ENCODE results near the gene RSPH3. TPM values are rescaled to one million over a fixed set of nuclear protein-coding genes. Genes with fewer than 3 reads are reported as not detected.

The RSPH3 gene
- total and polyA plus RNA-seq, 2 of the 13 experiments (the other 11 are each of a cell fraction or from before 2014, with no cell fraction given), result 1.3 to 3.5 TPM

DNA sequence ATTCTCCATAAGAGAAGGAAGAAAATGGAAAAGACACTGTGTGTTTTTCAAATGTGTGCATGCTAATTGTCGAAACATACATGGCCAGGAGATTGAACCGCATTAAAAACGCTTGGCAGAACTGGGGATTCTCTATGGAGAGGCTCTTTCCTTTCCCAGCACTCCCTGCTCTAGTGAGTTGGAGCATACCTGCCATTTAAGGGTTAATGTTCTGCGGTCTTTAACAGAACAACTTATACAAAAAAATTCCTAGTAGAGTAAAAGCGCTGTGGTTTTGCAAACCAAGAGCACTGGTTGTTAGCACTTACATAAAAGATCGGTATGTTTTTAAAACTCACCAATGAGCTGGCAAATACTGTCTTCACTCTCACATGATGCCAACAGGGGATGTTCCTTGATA is 43.2 kb upstream of the RSPH3 start:
- FAIRE-seq (no peak), ATAC-seq (no peak), DNase-seq (ENCODE audit: low spot score) (no peak)
- no peaks in the 10 kb centered on the region for H4K20me1 ChIP-seq (ENCODE audit: insufficient read depth, low read length)
- H3K27ac ChIP-seq (ENCODE audit: extremely low read length, insufficient read depth, low read length), result no peak overlapping the region
- TF ChIP-seq, protein P1, sequence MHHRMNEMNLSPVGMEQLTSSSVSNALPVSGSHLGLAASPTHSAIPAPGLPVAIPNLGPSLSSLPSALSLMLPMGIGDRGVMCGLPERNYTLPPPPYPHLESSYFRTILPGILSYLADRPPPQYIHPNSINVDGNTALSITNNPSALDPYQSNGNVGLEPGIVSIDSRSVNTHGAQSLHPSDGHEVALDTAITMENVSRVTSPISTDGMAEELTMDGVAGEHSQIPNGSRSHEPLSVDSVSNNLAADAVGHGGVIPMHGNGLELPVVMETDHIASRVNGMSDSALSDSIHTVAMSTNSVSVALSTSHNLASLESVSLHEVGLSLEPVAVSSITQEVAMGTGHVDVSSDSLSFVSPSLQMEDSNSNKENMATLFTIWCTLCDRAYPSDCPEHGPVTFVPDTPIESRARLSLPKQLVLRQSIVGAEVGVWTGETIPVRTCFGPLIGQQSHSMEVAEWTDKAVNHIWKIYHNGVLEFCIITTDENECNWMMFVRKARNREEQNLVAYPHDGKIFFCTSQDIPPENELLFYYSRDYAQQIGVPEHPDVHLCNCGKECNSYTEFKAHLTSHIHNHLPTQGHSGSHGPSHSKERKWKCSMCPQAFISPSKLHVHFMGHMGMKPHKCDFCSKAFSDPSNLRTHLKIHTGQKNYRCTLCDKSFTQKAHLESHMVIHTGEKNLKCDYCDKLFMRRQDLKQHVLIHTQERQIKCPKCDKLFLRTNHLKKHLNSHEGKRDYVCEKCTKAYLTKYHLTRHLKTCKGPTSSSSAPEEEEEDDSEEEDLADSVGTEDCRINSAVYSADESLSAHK (CRISPR knock-in tag; IDR thresholded peaks at IDR 0.05; ENCODE audit: borderline replicate concordance), result no peak
- TF ChIP-seq MTA3 (CRISPR knock-in tag; IDR thresholded peaks at IDR 0.05) (no peak), ZFP36 (IDR thresholded peaks at IDR 0.05; ENCODE audit: borderline replicate concordance, low read depth, low read length, partially characterized antibody) (no peak), TGIF2 (CRISPR knock-in tag; IDR thresholded peaks at IDR 0.05) (no peak)
- TF ChIP-seq, protein P2, sequence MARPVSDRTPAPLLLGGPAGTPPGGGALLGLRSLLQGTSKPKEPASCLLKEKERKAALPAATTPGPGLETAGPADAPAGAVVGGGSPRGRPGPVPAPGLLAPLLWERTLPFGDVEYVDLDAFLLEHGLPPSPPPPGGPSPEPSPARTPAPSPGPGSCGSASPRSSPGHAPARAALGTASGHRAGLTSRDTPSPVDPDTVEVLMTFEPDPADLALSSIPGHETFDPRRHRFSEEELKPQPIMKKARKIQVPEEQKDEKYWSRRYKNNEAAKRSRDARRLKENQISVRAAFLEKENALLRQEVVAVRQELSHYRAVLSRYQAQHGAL (CRISPR knock-in tag; IDR thresholded peaks at IDR 0.05; ENCODE audit: not compliant biosample characterization), result no peak
- CTCF ChIA-PET (ENCODE audit: low intra/inter-chr PET ratio, low total read pairs), result interaction anchor here (1.1 to 2.6 kb wide), 3 partner anchors 61 to 108 kb away, joined by 3 to 17 read pairs (median 16); no protein-coding TSS in a partner anchor
- H3K4me1 ChIP-seq (ENCODE audit: insufficient read depth, low read length), result no peaks in the 10 kb centered on the region
- H3K4me3 ChIP-seq (replicated peaks in 1 of 3; ENCODE audit: insufficient read depth in 1 of 3, low read depth in 2 of 3, low read length in 3 of 3), result no peak overlapping the region
- peaks cover 10 to 74% of the 10 kb centered on the region in 2 experiments; a peak in 4 of 5 replicates for H3K27me3 ChIP-seq (ENCODE audit: control insufficient read depth in 1 of 2, insufficient read depth in 2 of 2, low read length in 2 of 2)
- no peak overlapping the region for H3K9ac ChIP-seq (ENCODE audit: insufficient read depth, low read depth, low read length)
- BruUV-seq (replicated peaks), result no TSS peak
- POLR2A ChIA-PET, result no interaction called here
- in situ Hi-C loops (cut with HindIII; ENCODE audit: extremely low pct_ligation_motif_present, low pct_unique_long_range_greater_than_20kb) (loop anchor here (5.0 kb wide), 1 partner anchor 64 kb away; no protein-coding TSS in a partner anchor), intact Hi-C loops (cut with micrococcal nuclease; ENCODE audit: unreplicated experiment) (no loop called here)
- H3K4me2 ChIP-seq (ENCODE audit: low read depth, low read length), result no peak overlapping the region
- no peak overlapping the region for H2AFZ ChIP-seq (ENCODE audit: low read length)
- WGBS (ENCODE audit: low lambda C conversion rate), result 38% methylated on average over 6 of the region's 6 CpGs
- H3K79me2 ChIP-seq (ENCODE audit: insufficient read depth, low read length), result no peaks in the 10 kb centered on the region
- H3K36me3 ChIP-seq (replicated peaks in 1 of 2; ENCODE audit: control insufficient read depth in 1 of 2, insufficient read depth in 2 of 2, low read length in 2 of 2), result no peaks in the 10 kb centered on the region
- no peaks in the 10 kb centered on the region for H3K9me3 ChIP-seq (ENCODE audit: low read length)
